Measurements from ENCODE around the gene AADAC. TPM values are rescaled to one million over a fixed set of nuclear protein-coding genes. Genes with fewer than 3 reads are reported as not detected.

Gene AADAC
- total RNA-seq, 1 experiment from 2014 or later: 0.43 TPM

DNA sequence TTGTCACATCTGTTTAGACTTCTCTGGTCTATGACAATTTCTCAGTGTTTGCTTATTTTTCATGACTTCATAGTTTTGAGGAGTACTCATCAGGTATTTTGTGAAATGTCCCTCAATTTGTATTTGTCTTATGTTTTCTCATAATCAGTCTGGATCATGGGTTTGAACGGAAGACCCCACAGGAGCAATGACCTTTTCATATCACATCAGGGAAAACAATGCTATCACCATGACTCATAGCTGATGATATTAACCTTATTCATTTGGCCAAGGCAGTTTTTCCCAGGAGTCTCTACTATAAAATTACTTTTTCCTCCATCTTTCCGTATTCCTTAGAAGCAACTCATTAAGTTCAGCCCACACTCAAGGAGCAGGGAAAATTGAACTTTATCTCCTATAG, 47.5 kb upstream of the AADAC start:
- peaks cover 62% of the 10 kb centered on the region for H3K4me1 ChIP-seq (ENCODE audit: insufficient read depth, low read length, poor library complexity, severe bottlenecking)
- no peaks in the 10 kb centered on the region for H3K27me3 ChIP-seq (replicated peaks; ENCODE audit: insufficient read depth, low read depth, low read length, poor library complexity)
- no peaks in the 10 kb centered on the region for H3K36me3 ChIP-seq (ENCODE audit: insufficient read depth, low read length, poor library complexity, severe bottlenecking)
- intact Hi-C loops (cut with micrococcal nuclease; ENCODE audit: unreplicated experiment): loop anchor here (2.0 to 5.0 kb wide), 3 partner anchors 71 to 186 kb away; no protein-coding TSS in a partner anchor
- BruUV-seq (replicated peaks): no TSS peak
- ChIA-PET POLR2A (ENCODE audit: low non-redundant PET) (no interaction called here), CTCF (no interaction called here)
- DNase-seq (ENCODE audit: low spot score): peak; percentile 32
- H3K9me3 ChIP-seq (ENCODE audit: low read depth, low read length, poor library complexity, severe bottlenecking): peaks cover 2% of the 10 kb centered on the region
- TF ChIP-seq, protein P1, sequence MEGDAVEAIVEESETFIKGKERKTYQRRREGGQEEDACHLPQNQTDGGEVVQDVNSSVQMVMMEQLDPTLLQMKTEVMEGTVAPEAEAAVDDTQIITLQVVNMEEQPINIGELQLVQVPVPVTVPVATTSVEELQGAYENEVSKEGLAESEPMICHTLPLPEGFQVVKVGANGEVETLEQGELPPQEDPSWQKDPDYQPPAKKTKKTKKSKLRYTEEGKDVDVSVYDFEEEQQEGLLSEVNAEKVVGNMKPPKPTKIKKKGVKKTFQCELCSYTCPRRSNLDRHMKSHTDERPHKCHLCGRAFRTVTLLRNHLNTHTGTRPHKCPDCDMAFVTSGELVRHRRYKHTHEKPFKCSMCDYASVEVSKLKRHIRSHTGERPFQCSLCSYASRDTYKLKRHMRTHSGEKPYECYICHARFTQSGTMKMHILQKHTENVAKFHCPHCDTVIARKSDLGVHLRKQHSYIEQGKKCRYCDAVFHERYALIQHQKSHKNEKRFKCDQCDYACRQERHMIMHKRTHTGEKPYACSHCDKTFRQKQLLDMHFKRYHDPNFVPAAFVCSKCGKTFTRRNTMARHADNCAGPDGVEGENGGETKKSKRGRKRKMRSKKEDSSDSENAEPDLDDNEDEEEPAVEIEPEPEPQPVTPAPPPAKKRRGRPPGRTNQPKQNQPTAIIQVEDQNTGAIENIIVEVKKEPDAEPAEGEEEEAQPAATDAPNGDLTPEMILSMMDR (conservative IDR thresholded peaks at IDR 0.05; ENCODE audit: low read depth, low read length): no peak
- no peak for TF ChIP-seq EZH2 (IDR thresholded peaks at IDR 0.05; ENCODE audit: borderline replicate concordance, low read depth, low read length, poor library complexity, severe bottlenecking)
- peak overlapping the region; percentile 38 for H3K27ac ChIP-seq (ENCODE audit: low read depth, low read length, poor library complexity, severe bottlenecking)
- no peak overlapping the region for H3K4me3 ChIP-seq (ENCODE audit: low read depth, low read length, poor library complexity, severe bottlenecking)

GRCh38 chr3:151768393-151768930, 45.5 kb upstream of the AADAC start:
- no TSS peak for BruUV-seq (replicated peaks)
- DNase-seq (ENCODE audit: low spot score): peak; percentile 35
- H3K4me3 ChIP-seq (ENCODE audit: low read depth, low read length, poor library complexity, severe bottlenecking): no peak overlapping the region
- TF ChIP-seq, protein P1 (conservative IDR thresholded peaks at IDR 0.05; ENCODE audit: low read depth, low read length): no peak
- no peak for TF ChIP-seq EZH2 (IDR thresholded peaks at IDR 0.05; ENCODE audit: borderline replicate concordance, low read depth, low read length, poor library complexity, severe bottlenecking)
- H3K27me3 ChIP-seq (replicated peaks; ENCODE audit: insufficient read depth, low read depth, low read length, poor library complexity): no peaks in the 10 kb centered on the region
- H3K9me3 ChIP-seq (ENCODE audit: low read depth, low read length, poor library complexity, severe bottlenecking): peaks cover 2% of the 10 kb centered on the region
- CTCF ChIA-PET: no interaction called here
- H3K4me1 ChIP-seq (ENCODE audit: insufficient read depth, low read length, poor library complexity, severe bottlenecking): peaks cover 62% of the 10 kb centered on the region
- intact Hi-C loops (cut with micrococcal nuclease; ENCODE audit: unreplicated experiment): loop anchor here (5.0 kb wide), 2 partner anchors 69 to 106 kb away; no protein-coding TSS in a partner anchor
- no peaks in the 10 kb centered on the region for H3K36me3 ChIP-seq (ENCODE audit: insufficient read depth, low read length, poor library complexity, severe bottlenecking)
- peak overlapping the region; percentile 83 for H3K27ac ChIP-seq (ENCODE audit: low read depth, low read length, poor library complexity, severe bottlenecking)
- POLR2A ChIA-PET (ENCODE audit: low non-redundant PET): no interaction called here

DNA sequence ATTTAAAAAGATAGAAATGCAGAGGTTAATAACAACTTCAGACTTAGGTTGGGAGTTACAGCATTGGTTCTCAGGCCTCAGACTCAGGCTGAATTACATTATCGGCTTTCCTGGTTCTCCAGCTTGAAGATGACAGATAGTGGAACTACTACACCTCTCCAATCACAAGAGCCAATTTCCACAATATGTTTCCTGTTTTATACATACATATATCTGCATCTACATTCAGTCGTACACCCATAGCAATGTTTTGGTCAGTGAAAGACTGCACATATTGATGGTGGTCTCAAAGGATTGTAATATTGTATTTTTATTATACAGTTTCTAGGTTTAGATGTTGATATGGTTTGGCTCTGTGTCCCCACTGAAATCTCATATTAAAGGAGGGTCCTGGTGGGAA, 44.7 kb upstream of the AADAC start:
- intact Hi-C loops (cut with micrococcal nuclease; ENCODE audit: unreplicated experiment): loop anchor here (5.0 kb wide), 2 partner anchors 68 to 107 kb away; no protein-coding TSS in a partner anchor
- no TSS peak for BruUV-seq (replicated peaks)
- ChIA-PET CTCF (no interaction called here), POLR2A (ENCODE audit: low non-redundant PET) (no interaction called here)
- TF ChIP-seq, protein P1 (conservative IDR thresholded peaks at IDR 0.05; ENCODE audit: low read depth, low read length): no peak
- TF ChIP-seq EZH2 (IDR thresholded peaks at IDR 0.05; ENCODE audit: borderline replicate concordance, low read depth, low read length, poor library complexity, severe bottlenecking): no peak
- Histone ChIP-seq H3K27ac (ENCODE audit: low read depth, low read length, poor library complexity, severe bottlenecking) (peak overlapping the region; percentile 83), H3K27me3 (replicated peaks; ENCODE audit: insufficient read depth, low read depth, low read length, poor library complexity) (no peaks in the 10 kb centered on the region), H3K4me3 (ENCODE audit: low read depth, low read length, poor library complexity, severe bottlenecking) (no peak overlapping the region), H3K4me1 (ENCODE audit: insufficient read depth, low read length, poor library complexity, severe bottlenecking) (peaks cover 62% of the 10 kb centered on the region), H3K9me3 (ENCODE audit: low read depth, low read length, poor library complexity, severe bottlenecking) (peaks cover 2% of the 10 kb centered on the region), H3K36me3 (ENCODE audit: insufficient read depth, low read length, poor library complexity, severe bottlenecking) (no peaks in the 10 kb centered on the region)
- no peak for DNase-seq (ENCODE audit: low spot score)
